CD4-positive, alpha-beta T cell treated with Interleukin-6 for 4 hours (primary cell): Measurements from ENCODE around the gene ERMARD.

Experiments used
- DNase-seq: peaks from one replicate; pipeline ENCODE4 v3.0.0-alpha.2; 2020; ENCODE audit warnings: mixed read lengths

ERMARD gene

GRCh38 chr6:169803271-169803811, 51.9 kb downstream of the ERMARD start:
- no peak for DNase-seq

GRCh38 chr6:169803816-169804340, 52.5 kb downstream of the ERMARD start:
- DNase-seq, result no peak

- no peak for DNase-seq
These were observed 53.0 kb downstream of the ERMARD start for GRCh38 chr6:169804427-169804826.

DNA sequence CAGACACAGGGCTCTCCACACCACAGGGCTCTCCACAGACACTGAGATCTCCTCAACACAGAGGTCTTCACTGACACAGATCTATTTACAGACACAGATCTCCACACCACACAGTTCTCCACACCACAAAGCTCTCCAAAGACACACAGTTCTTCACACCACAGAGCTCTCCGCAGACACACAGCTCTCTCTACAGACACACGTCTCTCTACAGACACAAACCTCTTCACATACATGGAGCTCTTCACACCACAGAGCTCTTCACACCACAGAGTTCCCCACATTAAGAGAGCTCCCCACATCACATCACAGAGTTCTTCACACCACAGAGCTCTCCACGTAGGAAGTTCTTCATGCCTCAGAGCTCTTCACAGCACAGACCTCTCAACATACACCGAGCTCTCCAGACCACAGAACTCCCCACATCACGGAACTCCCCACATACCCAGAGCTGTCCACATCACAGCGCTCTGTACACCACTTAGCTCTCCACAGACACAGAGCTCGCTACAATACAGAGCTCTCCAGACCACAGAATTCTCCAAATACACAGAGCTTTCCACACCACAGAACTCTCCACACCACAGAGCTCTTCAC, 53.9 kb downstream of the ERMARD start:
- DNase-seq, result no peak

DNA sequence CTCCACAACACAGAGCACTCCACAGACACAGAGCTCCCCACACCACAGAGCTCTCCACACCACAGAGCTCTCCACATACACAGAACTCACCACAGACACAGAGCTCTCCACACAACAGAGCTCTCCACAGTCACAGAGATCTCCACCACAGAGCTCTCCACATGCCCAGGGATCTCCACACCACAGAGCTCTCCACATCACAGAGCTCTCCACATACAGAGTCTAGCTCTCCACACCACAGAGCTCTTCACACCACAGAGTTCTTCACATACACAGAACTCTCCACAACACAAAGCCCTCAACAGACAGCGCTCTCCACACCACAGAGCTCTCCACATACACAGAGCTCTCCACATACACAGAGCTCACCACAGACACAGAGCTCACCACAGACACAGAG, 55.3 kb downstream of the ERMARD start:
- no peak for DNase-seq

DNA sequence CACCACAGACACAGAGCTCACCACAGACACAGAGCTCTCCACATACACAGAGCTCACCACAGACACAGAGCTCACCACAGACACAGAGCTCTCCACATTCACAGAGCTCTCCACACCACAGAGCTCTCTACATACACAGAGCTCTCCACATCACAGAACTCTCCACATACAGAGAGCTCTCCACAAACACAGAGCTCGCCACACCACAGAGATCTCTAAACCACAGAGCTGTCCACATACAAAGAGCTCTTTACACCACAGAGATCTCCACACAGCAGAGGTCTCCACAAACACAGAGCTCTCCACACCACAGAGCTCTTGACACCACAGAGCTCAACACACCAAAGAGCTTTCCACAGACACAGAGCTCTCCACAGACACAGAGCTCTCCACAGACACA, 55.8 kb downstream of the ERMARD start:
- no peak for DNase-seq

DNA sequence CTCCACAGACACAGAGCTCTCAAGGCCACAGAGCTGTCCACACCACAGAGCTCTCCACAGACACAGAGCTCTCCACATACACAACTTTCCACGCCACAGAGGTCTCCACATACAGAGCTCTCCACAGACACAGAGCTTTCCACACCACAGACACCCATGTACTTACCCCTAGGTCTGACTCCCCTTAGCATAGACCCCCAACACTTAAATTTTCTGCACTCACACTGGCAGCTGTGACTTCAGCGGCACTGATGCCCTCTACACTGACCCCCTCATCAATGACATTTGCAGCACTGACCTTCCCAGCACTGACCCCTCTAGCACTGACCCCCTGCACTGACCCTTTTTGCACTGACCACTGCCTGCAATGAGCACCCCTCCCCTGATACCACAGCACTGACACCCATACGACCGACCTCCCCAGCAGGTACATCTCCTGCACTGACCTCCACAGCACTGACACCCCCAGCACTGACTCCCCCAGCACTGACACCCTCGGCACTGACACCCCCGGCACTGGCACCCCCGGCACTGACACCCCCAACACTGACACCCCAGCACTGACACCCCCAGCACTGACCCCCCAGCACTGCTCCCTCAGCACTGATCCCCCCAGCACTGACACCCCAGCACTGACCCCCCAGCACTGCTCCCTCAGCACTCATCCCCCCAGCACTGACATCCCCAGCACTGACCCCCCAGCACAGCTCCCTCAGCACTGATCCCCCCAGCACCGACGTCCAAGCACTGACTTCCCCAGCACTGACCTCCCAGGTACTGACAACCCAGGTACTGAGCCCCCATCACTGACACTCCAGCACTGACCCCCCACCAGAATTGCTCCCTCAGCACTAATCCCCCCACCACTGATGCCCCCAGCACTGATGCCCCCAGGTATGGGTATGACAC, 56.5 kb downstream of the ERMARD start:
- no peak for DNase-seq

DNA sequence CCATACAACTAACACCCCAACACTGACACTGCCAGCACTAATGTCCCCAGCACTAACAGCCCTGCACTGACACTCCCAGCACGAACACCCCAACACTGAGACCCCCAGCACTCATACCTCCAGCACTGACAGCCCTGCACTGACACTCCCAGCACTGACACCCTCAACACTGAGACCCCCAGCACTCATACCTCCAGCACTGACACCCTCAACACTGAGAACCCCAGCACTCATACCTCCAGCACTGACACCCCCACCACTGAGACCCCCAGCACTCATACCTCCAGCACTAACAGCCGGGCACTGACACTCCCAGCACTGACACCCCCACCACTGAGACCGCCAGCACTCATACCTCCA, 57.2 kb downstream of the ERMARD start:
- no peak for DNase-seq

GRCh38 chr6:169809386-169809785, 58.0 kb downstream of the ERMARD start:
- no peak for DNase-seq

- DNase-seq, result no peak
These were observed 58.9 kb downstream of the ERMARD start for GRCh38 chr6:169810066-169810989.

GRCh38 chr6:169811072-169811471, 59.6 kb downstream of the ERMARD start:
- DNase-seq, result no peak

DNA sequence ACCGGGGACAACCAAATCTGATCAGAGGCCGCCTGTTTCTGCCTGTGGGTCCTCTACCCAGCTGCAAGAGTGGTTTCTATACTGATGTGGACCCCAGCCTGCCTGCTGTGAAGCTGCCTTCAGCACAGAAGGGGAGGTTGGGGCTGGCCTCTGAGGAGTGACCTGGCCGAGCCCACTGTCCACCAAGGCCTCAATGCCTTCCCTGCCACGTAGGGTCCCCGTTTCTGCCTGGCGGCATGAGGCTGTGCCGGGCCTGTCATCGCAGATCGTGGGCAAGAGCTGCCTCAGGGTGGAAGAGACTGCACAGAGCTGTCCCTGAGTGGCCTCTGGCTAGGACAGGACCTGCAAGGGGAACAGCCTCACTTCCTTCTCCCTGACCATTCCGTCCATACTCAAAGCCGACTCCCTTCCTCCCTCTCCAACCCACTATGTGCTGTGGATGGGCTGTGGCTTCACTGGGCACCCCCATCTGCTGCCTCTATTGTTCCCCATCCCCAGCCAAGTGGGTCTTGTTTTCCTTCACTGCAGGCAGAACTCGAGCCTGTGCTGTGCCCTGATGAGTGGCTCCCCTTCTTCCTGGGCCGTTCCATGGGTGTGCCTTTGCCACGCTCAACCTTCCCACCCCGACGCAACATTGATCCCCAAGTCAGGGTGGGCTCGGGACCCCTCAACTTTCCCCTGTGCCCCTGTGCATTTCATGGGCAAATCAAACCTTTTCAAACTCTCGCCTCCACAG, 60.3 kb downstream of the ERMARD start:
- DNase-seq, result no peak

- no peak for DNase-seq
These were observed 60.8 kb downstream of the ERMARD start for GRCh38 chr6:169812257-169812644.

- DNase-seq, result no peak
These were observed 62.5 kb downstream of the ERMARD start for GRCh38 chr6:169813969-169814368.

DNA sequence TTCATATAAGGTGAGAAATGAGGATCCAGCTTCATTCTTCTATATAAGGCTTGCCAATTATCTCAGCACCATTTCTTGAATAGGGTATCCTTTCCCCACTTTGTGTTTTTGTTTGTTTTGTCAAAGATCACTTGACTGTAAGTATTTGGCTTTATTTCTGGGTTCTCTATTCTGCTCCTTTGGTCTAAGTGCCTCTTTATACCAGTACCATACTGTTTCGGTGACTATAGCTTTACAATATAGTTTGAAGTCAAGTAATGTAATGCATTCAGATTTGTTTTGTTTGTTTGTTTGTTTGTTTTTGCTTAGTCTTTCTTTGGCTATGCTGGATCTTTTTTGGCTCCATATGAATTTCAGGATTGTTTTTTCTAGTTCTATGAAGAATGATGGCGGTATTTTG, 64.6 kb downstream of the ERMARD start:
- DNase-seq, result no peak

- DNase-seq, result no peak
These were observed 65.6 kb downstream of the ERMARD start for GRCh38 chr6:169816975-169817374.

DNA sequence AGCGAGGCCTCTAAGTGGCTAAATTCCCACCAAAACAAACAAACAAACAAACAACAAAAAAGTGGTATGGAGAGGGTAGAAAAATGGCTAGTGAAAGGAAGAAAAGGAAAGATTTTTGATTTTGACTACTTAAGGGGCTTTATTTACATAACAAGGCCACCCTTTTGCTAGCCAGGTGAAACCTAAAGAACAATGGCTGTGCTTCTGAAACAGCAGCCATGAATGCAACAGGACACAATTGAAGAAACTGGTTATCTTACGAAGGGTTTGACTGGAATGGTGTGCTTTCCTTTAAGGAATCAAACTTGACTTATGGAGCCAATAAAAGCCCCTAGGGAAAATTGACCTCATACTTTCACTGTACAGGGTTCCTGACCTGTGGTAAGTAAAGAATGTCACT, 68.9 kb downstream of the ERMARD start:
- DNase-seq, result no peak

- DNase-seq, result no peak
These were observed 72.6 kb downstream of the ERMARD start for GRCh38 chr6:169824021-169824420.

GRCh38 chr6:169824848-169825557, 73.6 kb downstream of the ERMARD start:
- DNase-seq, result no peak

DNA sequence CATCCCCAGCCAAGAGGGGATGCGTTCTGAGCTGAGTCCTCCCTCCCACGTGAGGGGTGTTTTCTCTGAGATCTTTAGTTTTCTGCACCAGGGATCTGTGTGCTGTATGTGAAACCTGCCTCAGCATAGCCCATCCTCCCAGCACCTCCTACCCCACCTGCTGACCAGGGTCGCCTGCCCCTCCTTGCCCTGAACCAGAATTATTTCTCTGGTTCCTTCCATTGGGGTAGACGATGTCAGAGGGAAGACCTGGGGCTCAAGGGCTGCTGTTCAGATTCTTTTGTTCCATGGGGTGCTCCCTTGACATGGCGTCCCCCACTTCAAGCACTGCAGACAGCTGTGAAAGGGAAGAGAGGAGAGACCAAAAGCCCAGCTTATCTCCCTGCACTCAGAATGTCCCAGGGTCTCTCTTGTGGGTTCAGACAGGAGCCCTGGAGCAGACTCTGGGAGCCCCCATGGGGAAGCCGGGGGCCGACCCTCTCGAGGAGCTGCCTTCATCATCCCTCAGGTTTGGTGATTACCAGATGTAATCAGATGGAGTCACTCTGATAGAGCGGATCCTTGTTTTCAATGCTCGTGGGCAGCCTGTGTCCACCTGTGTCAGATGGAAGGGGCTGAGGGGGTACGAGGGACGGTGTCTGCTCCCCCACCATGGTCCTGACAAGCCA, 74.3 kb downstream of the ERMARD start:
- no peak for DNase-seq

- DNase-seq, result no peak
These were observed 75.3 kb downstream of the ERMARD start for GRCh38 chr6:169826697-169827096.
